Mucosa of descending colon (tissue), 3 donors: Measurements from ENCODE around the gene FAM168B. TPM values are rescaled to one million over a fixed set of nuclear protein-coding genes. Genes with fewer than 3 reads are reported as not detected.

ENCODE experiments used
- ATAC-seq: fragments of 200-7000 bp; cut with Tn5 transposase; one replicate; pipeline ENCODE4 v1.9.1; 2020; ENCODE audit warnings: mild to moderate bottlenecking, moderate library complexity
- DNase-seq, 3 donors: peaks; one replicate each; pipeline ENCODE4 v3.0.0-alpha.2; 2020
- H3K36me3 ChIP-seq: fragments of 200-600 bp; one replicate; pipeline ENCODE4 v1.8.0; 2021; ENCODE audit warnings: low read depth, mild to moderate bottlenecking
- H3K4me1 ChIP-seq: fragments of 200-600 bp; one replicate; pipeline ENCODE4 v1.8.0; 2021; ENCODE audit warnings: low read depth, mild to moderate bottlenecking
- H3K4me3 ChIP-seq: fragments of 200-600 bp; one replicate; pipeline ENCODE4 v1.8.0; 2021; ENCODE audit warnings: mild to moderate bottlenecking
- H3K9me3 ChIP-seq: fragments of 200-600 bp; one replicate; pipeline ENCODE4 v1.8.0; 2021; ENCODE audit warnings: mild to moderate bottlenecking
- CTCF ChIP-seq: fragments of 200-600 bp; IDR thresholded peaks from one replicate; pipeline ENCODE4 v1.8.0; 2022; ENCODE audit warnings: antibody characterized with exemption, mild to moderate bottlenecking
- intact Hi-C, 2 donors: fragments of 100-400 bp; cut with DNase I in 1 of 2; cut with micrococcal nuclease in 1 of 2; formaldehyde crosslinking; loops; one replicate each; pipeline versions ENCODE4 v1.11.0 to v1.11.1; 2022; cut with DNase I, micrococcal nuclease
- total RNA-seq, 3 donors: library from RNA; stranded (reverse); fragmentation: NEBNext Ultra II Directional in 2 of 3; extraction: Animal tissue kit (Norgen Biotek cat#: 25700) in 2 of 3; gene quantifications; one replicate each; pipeline versions ENCODE4 v1.2.1 to v1.2.4, GENCODE V29; 2021 to 2023
- donor health status: DM: no; HTN: no; CAD: no; lungs with moderate emphysema.
- donor health status: DM: no; HTN: no; CAD: no.
- donor health status: DM: no; HTN: yes; CAD: no.

The FAM168B gene
- total RNA-seq, 3 donors from 2014 or later, result 79.1 to 131 (median 86.1) TPM

GRCh38 chr2:131112529-131112928 lies 19.3 kb upstream of the FAM168B start:
- intact Hi-C loops, result no loop called here
- no peak for ATAC-seq
- Histone ChIP-seq H3K9me3 (no peaks in the 10 kb centered on the region), H3K4me3 (no peak overlapping the region), H3K36me3 (no peaks in the 10 kb centered on the region), H3K4me1 (no peaks in the 10 kb centered on the region)
- no peak for TF ChIP-seq CTCF
- DNase-seq, result no peak

GRCh38 chr2:131105950-131106801 lies 12.9 kb upstream of the FAM168B start:
- peak; percentile 59 to 74 (median 62) for DNase-seq

GRCh38 chr2:131105156-131105949 lies 12.1 kb upstream of the FAM168B start, which contains the start of gene PLEKHB2:
TSS of gene PLEKHB2 (plus strand) at chr2:131105336. CDS start at chr2:131120942, 15,606 bp downstream.
- TF ChIP-seq CTCF, result no peak
- ATAC-seq (peak; percentile 85), DNase-seq (peak; percentile 95 to 98 (median 95))
- Histone ChIP-seq H3K4me3 (peak within 1 kb of the TSS; percentile 94), H3K4me1 (peaks cover 19% of the 10 kb centered on the region), H3K9me3 (no peaks in the 10 kb centered on the region), H3K36me3 (peaks cover 6% of the 10 kb centered on the region)
- intact Hi-C loops, result no loop called here

More at GRCh38 chr2:131105950-131106801, 12.9 kb upstream of the FAM168B start:
- Histone ChIP-seq H3K4me1 (peaks cover 19% of the 10 kb centered on the region), H3K9me3 (no peaks in the 10 kb centered on the region), H3K4me3 (peak overlapping the region; percentile 94), H3K36me3 (peaks cover 6% of the 10 kb centered on the region)
- no peak for TF ChIP-seq CTCF
- intact Hi-C loops, result no loop called here
- ATAC-seq, result peak; percentile 71

GRCh38 chr2:131104487-131105155 lies 11.4 kb upstream of the FAM168B start:
- H3K4me3 ChIP-seq, result peak overlapping the region; percentile 94
- peaks cover 6% of the 10 kb centered on the region for H3K36me3 ChIP-seq
- peaks cover 19% of the 10 kb centered on the region for H3K4me1 ChIP-seq
- peak in 2 of 3 donors; percentile 65 to 86 for DNase-seq
- no peak for TF ChIP-seq CTCF
- no peaks in the 10 kb centered on the region for H3K9me3 ChIP-seq
- ATAC-seq, result peak; percentile 75
- intact Hi-C loops, result no loop called here

GRCh38 chr2:131103165-131103564 lies 9.9 kb upstream of the FAM168B start:
- Histone ChIP-seq H3K36me3 (peaks cover 6% of the 10 kb centered on the region), H3K9me3 (no peaks in the 10 kb centered on the region), H3K4me3 (no peak overlapping the region), H3K4me1 (peaks cover 19% of the 10 kb centered on the region)
- intact Hi-C loops, result no loop called here
- ATAC-seq (no peak), DNase-seq (no peak)
- TF ChIP-seq CTCF, result no peak
